ENCODE measurements around the gene PDZD4.

PDZD4 gene

GRCh38 chrX:153868576-153869472 lies 38.5 kb upstream of the PDZD4 start:
- DNase-seq (ENCODE audit: low read depth in 2 of 2, low spot score in 1 of 2) = no peak

GRCh38 chrX:153867671-153868070 lies 37.3 kb upstream of the PDZD4 start:
- DNase-seq (ENCODE audit: low read depth in 2 of 2, low spot score in 1 of 2) = no peak

GRCh38 chrX:153867139-153867538 lies 36.8 kb upstream of the PDZD4 start:
- no peak for DNase-seq (ENCODE audit: low read depth in 2 of 2, low spot score in 1 of 2)

GRCh38 chrX:153866302-153867019 lies 36.1 kb upstream of the PDZD4 start:
- no peak for DNase-seq (ENCODE audit: low read depth in 2 of 2, low spot score in 1 of 2)

- no peak for DNase-seq (ENCODE audit: low read depth in 2 of 2, low spot score in 1 of 2)
These were observed 35.3 kb upstream of the PDZD4 start for GRCh38 chrX:153865685-153866084.

GRCh38 chrX:153865321-153865580 lies 34.9 kb upstream of the PDZD4 start:
- no peak for DNase-seq (ENCODE audit: low read depth in 2 of 2, low spot score in 1 of 2)

GRCh38 chrX:153864561-153865320 lies 34.4 kb upstream of the PDZD4 start:
- no peak for DNase-seq (ENCODE audit: low read depth in 2 of 2, low spot score in 1 of 2)

GRCh38 chrX:153864101-153864500 lies 33.8 kb upstream of the PDZD4 start:
- DNase-seq (ENCODE audit: low read depth in 2 of 2, low spot score in 1 of 2) = no peak

- no peak for DNase-seq (ENCODE audit: low read depth in 2 of 2, low spot score in 1 of 2)
These were observed 33.1 kb upstream of the PDZD4 start for GRCh38 chrX:153863251-153863991.

- no peak for DNase-seq (ENCODE audit: low read depth in 2 of 2, low spot score in 1 of 2)
These were observed 32.3 kb upstream of the PDZD4 start for GRCh38 chrX:153862369-153863250.

GRCh38 chrX:153861733-153862310 lies 31.5 kb upstream of the PDZD4 start:
- no peak for DNase-seq (ENCODE audit: low read depth in 2 of 2, low spot score in 1 of 2)

GRCh38 chrX:153861151-153861550 lies 30.8 kb upstream of the PDZD4 start:
- DNase-seq (ENCODE audit: low read depth in 2 of 2, low spot score in 1 of 2) = no peak

- no peak for DNase-seq (ENCODE audit: low read depth in 2 of 2, low spot score in 1 of 2)
These were observed 27.1 kb upstream of the PDZD4 start for GRCh38 chrX:153857348-153857903.

GRCh38 chrX:153854702-153855101 lies 24.4 kb upstream of the PDZD4 start:
- no peak for DNase-seq (ENCODE audit: low read depth in 2 of 2, low spot score in 1 of 2)

GRCh38 chrX:153853902-153854267 lies 23.5 kb upstream of the PDZD4 start:
- no peak for DNase-seq (ENCODE audit: low read depth in 2 of 2, low spot score in 1 of 2)

- DNase-seq (ENCODE audit: low read depth in 2 of 2, low spot score in 1 of 2) = no peak
These were observed 23.0 kb upstream of the PDZD4 start for GRCh38 chrX:153853180-153853901.

GRCh38 chrX:153851981-153852380 lies 21.6 kb upstream of the PDZD4 start:
- no peak for DNase-seq (ENCODE audit: low read depth in 2 of 2, low spot score in 1 of 2)

GRCh38 chrX:153848325-153848724 lies 18.0 kb upstream of the PDZD4 start:
- no peak for DNase-seq (ENCODE audit: low read depth in 2 of 2, low spot score in 1 of 2)

- DNase-seq (ENCODE audit: low read depth in 2 of 2, low spot score in 1 of 2) = no peak
These were observed 15.5 kb upstream of the PDZD4 start for GRCh38 chrX:153845842-153846241.
